H9 (cell line): ENCODE results near the gene TIMM10. TPM values are rescaled to one million over a fixed set of nuclear protein-coding genes. Genes with fewer than 3 reads are reported as not detected.

Experiments used
- DNase-seq: peaks from one replicate; pipeline ENCODE4 v3.0.0-alpha.2; 2017
- H2AFZ ChIP-seq: one replicate; pipeline ENCODE4 v1.6.1; 2013; ENCODE audit warnings: mild to moderate bottlenecking, low read length, control low read depth, moderate library complexity
- H2AK5ac ChIP-seq: 2 replicates; pipeline ENCODE4 v1.6.1; 2013; ENCODE audit warnings: low read length, control low read depth, mixed read lengths; ENCODE audit not compliant: insufficient read length
- H2BK120ac ChIP-seq: one replicate; pipeline ENCODE4 v1.6.1; 2013; ENCODE audit warnings: low read depth, mild to moderate bottlenecking, low read length, control low read depth, inconsistent platforms; ENCODE audit not compliant: poor library complexity, severe bottlenecking
- H2BK12ac ChIP-seq: 2 replicates; pipeline ENCODE4 v1.6.1; 2013; ENCODE audit warnings: low read length, control low read depth, mixed read lengths, low read depth; ENCODE audit not compliant: insufficient read length
- H2BK15ac ChIP-seq: 2 replicates; pipeline ENCODE4 v1.6.1; 2013; ENCODE audit warnings: low read depth, low read length, control low read depth
- H2BK20ac ChIP-seq: one replicate; pipeline ENCODE4 v1.6.1; 2013; ENCODE audit warnings: low read depth, mild to moderate bottlenecking, low read length, control low read depth, inconsistent platforms; ENCODE audit not compliant: poor library complexity, severe bottlenecking
- H2BK5ac ChIP-seq: 2 replicates; pipeline ENCODE4 v1.6.1; 2013; ENCODE audit warnings: low read length, control low read depth, mixed read lengths; ENCODE audit not compliant: insufficient read length
- H3K14ac ChIP-seq: 2 replicates; pipeline ENCODE4 v1.6.1; 2013; ENCODE audit warnings: low read length, control low read depth; ENCODE audit not compliant: insufficient read depth
- H3K18ac ChIP-seq: 2 replicates; pipeline ENCODE4 v1.6.1; 2013; ENCODE audit warnings: low read depth, mild to moderate bottlenecking, mixed read lengths, low read length, control low read depth; ENCODE audit not compliant: insufficient read length
- H3K23ac ChIP-seq: 2 replicates; pipeline ENCODE4 v1.6.1; 2013; ENCODE audit warnings: low read length, control low read depth, mixed read lengths, low read depth; ENCODE audit not compliant: insufficient read length
- H3K23me2 ChIP-seq: 2 replicates; pipeline ENCODE4 v1.6.1; 2013; ENCODE audit warnings: low read depth, mild to moderate bottlenecking, mixed read lengths, low read length, control low read depth; ENCODE audit not compliant: insufficient read length, poor library complexity, severe bottlenecking
- H3K27ac ChIP-seq: 2 replicates; pipeline ENCODE4 v1.5.1; 2013; ENCODE audit warnings: low read length, control low read depth, mixed read lengths, low read depth; ENCODE audit not compliant: insufficient read length
- H3K27me3 ChIP-seq: 2 replicates; pipeline ENCODE4 v1.6.1; 2013; ENCODE audit warnings: low read length, control low read depth, inconsistent platforms; ENCODE audit not compliant: insufficient read depth
- H3K4ac ChIP-seq: 2 replicates; pipeline ENCODE4 v1.6.1; 2013; ENCODE audit warnings: low read depth, mild to moderate bottlenecking, control low read depth, inconsistent platforms, low read length, moderate library complexity
- H3K4me1 ChIP-seq: 2 replicates; pipeline ENCODE4 v1.6.1; 2013; ENCODE audit warnings: low read length, control low read depth, inconsistent platforms; ENCODE audit not compliant: insufficient read depth
- H3K4me2 ChIP-seq: 2 replicates; pipeline ENCODE4 v1.6.1; 2013; ENCODE audit warnings: low read length, control low read depth, mixed read lengths; ENCODE audit not compliant: insufficient read length, insufficient read depth
- H3K56ac ChIP-seq: 2 replicates; pipeline ENCODE4 v1.6.1; 2013; ENCODE audit warnings: low read depth, mild to moderate bottlenecking, mixed read lengths, low read length, control low read depth; ENCODE audit not compliant: insufficient read length
- H3K79me1 ChIP-seq: 2 replicates; pipeline ENCODE4 v1.6.1; 2013; ENCODE audit warnings: low read depth, mild to moderate bottlenecking, moderate library complexity, low read length, control low read depth, inconsistent platforms; ENCODE audit not compliant: insufficient read depth, poor library complexity, severe bottlenecking
- H3K79me2 ChIP-seq: 2 replicates; pipeline ENCODE4 v1.6.1; 2013; ENCODE audit warnings: low read length, control low read depth, inconsistent platforms; ENCODE audit not compliant: insufficient read depth
- H3K9ac ChIP-seq: 2 replicates; pipeline ENCODE4 v1.6.1; 2013; ENCODE audit warnings: low read length, control low read depth, mixed read lengths; ENCODE audit not compliant: insufficient read length; ENCODE audit errors: extremely low read depth
- H3K9me3 ChIP-seq: one replicate; pipeline ENCODE4 v1.6.1; 2013; ENCODE audit warnings: low read depth, low read length, inconsistent platforms; ENCODE audit not compliant: control insufficient read depth
- H3T11ph ChIP-seq: one replicate; pipeline ENCODE4 v1.6.1; 2013; ENCODE audit warnings: mild to moderate bottlenecking, low read length, control low read depth, inconsistent platforms
- H4K20me1 ChIP-seq: one replicate; pipeline ENCODE4 v1.6.1; 2013; ENCODE audit not compliant: control insufficient read depth, insufficient read length, insufficient read depth
- H4K5ac ChIP-seq: 2 replicates; pipeline ENCODE4 v1.6.1; 2013; ENCODE audit warnings: low read depth, mild to moderate bottlenecking, mixed read lengths, low read length, control low read depth; ENCODE audit not compliant: insufficient read length
- H4K8ac ChIP-seq: replicated peaks from 2 replicates; pipeline ENCODE4 v1.6.1; 2013; ENCODE audit warnings: low read length, control low read depth, mixed read lengths, low read depth; ENCODE audit not compliant: insufficient read length
- H4K91ac ChIP-seq: 2 replicates; pipeline ENCODE4 v1.6.1; 2013; ENCODE audit warnings: low read depth, mild to moderate bottlenecking, moderate library complexity, mixed read lengths, low read length, control low read depth; ENCODE audit not compliant: insufficient read length
- H3K27ac Mint-ChIP-seq, 3 experiments: 2 replicates in 2 of 3; 3 replicates in 1 of 3; pipeline ENCODE4 v1.8.0; 2020 to 2021; ENCODE audit warnings: mixed read lengths in 3 of 3, mild to moderate bottlenecking in 1 of 3, moderate library complexity in 1 of 3
- H3K27me3 Mint-ChIP-seq: 2 replicates; pipeline ENCODE4 v1.8.0; 2021; ENCODE audit warnings: low read depth, mild to moderate bottlenecking, moderate library complexity, mixed read lengths
- H3K36me3 Mint-ChIP-seq, 3 experiments: 2 replicates in 2 of 3; 3 replicates in 1 of 3; pipeline ENCODE4 v1.8.0; 2020 to 2021; ENCODE audit warnings: low read depth in 3 of 3, mixed read lengths in 3 of 3; ENCODE audit not compliant: insufficient read depth in 1 of 3
- H3K4me1 Mint-ChIP-seq, 2 experiments: 2 replicates each; pipeline ENCODE4 v1.8.0; 2020; ENCODE audit warnings: mixed read lengths in 2 of 2
- H3K4me3 Mint-ChIP-seq, 2 experiments: 2 replicates in 1 of 2; 3 replicates in 1 of 2; pipeline ENCODE4 v1.8.0; 2020 to 2021; ENCODE audit warnings: mild to moderate bottlenecking in 2 of 2, mixed read lengths in 2 of 2, moderate library complexity in 1 of 2
- H3K9me3 Mint-ChIP-seq, 2 experiments: 2 replicates in 1 of 2; 3 replicates in 1 of 2; pipeline ENCODE4 v1.8.0; 2020; ENCODE audit warnings: mild to moderate bottlenecking in 2 of 2, mixed read lengths in 2 of 2, moderate library complexity in 1 of 2
- WGBS: extraction: QIAGEN DNeasy Blood & Tissue Kit; methylation state at CpG from one replicate; pipeline ENCODE4 v1.1.7; 2013; ENCODE audit warnings: missing lambda C conversion rate, low lambda C conversion rate, mixed read lengths; ENCODE audit not compliant: insufficient read length; ENCODE audit errors: extremely low coverage; 5-methylcytosine and 5-hydroxymethylcytosine counted together
- total RNA-seq: library from RNA; stranded (reverse); gene quantifications from 2 replicates; pipeline ENCODE4 v1.2.1, GENCODE V29; 2021
- TF ChIP-seq, protein P1 (sequence below): fragments of 200-600 bp; sonication (generic); conservative IDR thresholded peaks from 3 replicates; pipeline ENCODE4 v1.8.0; 2021; ENCODE audit warnings: antibody characterized with exemption, mild to moderate bottlenecking

TIMM10 gene
- total RNA-seq, 1 experiment from 2014 or later: 130 TPM

DNA sequence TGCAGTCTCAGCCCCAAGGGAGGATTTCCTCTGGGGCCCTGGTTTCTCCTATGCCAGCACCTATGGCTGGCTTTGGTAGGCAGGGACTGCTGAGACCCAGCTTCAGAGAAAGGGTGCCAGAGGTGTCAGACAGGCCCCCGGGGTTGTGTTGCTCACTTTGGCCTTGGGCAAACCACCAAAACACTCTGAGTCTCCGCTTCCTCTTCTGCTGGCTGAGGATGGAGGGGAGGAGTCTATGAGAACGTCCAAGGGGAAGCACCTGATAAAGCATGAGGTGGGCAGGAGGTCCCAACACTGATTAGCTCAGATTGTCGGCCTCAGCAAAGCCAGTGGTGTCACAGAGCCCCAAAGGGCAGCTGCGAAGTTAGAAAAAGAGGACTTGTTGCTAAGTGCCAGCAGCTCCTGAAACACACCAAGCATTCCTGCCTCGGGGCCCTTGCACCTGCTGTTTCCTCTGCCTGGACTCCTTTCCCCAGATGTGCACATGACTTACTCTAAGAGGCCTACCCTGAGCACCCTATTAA, 17.4 kb upstream of the TIMM10 start:
- Histone ChIP-seq H2BK12ac (no peak overlapping the region), H4K5ac (no peak overlapping the region), H3K4me1 (peaks cover 3% of the 10 kb centered on the region; the same call in 1 of the 2 replicates), H3K56ac (no peak overlapping the region), H3K23me2 (no peaks in the 10 kb centered on the region), H2BK20ac (no peak overlapping the region), H3K27ac (no peak overlapping the region), H3K79me1 (no peaks in the 10 kb centered on the region), H2BK15ac (no peak overlapping the region), H4K91ac (no peak overlapping the region), H3K79me2 (no peaks in the 10 kb centered on the region), H3K23ac (no peak overlapping the region), H3K9ac (no peak overlapping the region), H2AFZ (no peak overlapping the region), H3K4me2 (no peak overlapping the region), H2BK5ac (no peak overlapping the region), H3T11ph (no peak overlapping the region), H3K18ac (no peak overlapping the region), H4K8ac (no peak overlapping the region), H2AK5ac (no peak overlapping the region), H3K27me3 (no peaks in the 10 kb centered on the region), H3K14ac (no peak overlapping the region), H2BK120ac (no peak overlapping the region), H3K4ac (no peak overlapping the region), H4K20me1 (no peaks in the 10 kb centered on the region), H3K9me3 (no peaks in the 10 kb centered on the region)
- H3K27me3 Mint-ChIP-seq: peaks cover 13% of the 10 kb centered on the region
- H3K4me1 Mint-ChIP-seq: peaks cover 15 to 32% of the 10 kb centered on the region in 2 experiments
- peaks cover 3 to 24% (median 15%) of the 10 kb centered on the region in 3 experiments; a peak in 6 of 7 replicates for H3K36me3 Mint-ChIP-seq
- H3K4me3 Mint-ChIP-seq: no peak overlapping the region
- WGBS: no CpG with 5 or more reads among the region's 6 CpGs
- TF ChIP-seq, protein P1, sequence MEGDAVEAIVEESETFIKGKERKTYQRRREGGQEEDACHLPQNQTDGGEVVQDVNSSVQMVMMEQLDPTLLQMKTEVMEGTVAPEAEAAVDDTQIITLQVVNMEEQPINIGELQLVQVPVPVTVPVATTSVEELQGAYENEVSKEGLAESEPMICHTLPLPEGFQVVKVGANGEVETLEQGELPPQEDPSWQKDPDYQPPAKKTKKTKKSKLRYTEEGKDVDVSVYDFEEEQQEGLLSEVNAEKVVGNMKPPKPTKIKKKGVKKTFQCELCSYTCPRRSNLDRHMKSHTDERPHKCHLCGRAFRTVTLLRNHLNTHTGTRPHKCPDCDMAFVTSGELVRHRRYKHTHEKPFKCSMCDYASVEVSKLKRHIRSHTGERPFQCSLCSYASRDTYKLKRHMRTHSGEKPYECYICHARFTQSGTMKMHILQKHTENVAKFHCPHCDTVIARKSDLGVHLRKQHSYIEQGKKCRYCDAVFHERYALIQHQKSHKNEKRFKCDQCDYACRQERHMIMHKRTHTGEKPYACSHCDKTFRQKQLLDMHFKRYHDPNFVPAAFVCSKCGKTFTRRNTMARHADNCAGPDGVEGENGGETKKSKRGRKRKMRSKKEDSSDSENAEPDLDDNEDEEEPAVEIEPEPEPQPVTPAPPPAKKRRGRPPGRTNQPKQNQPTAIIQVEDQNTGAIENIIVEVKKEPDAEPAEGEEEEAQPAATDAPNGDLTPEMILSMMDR: no peak
- no peak for DNase-seq
- H3K9me3 Mint-ChIP-seq: no peaks in the 10 kb centered on the region
- no peak overlapping the region for H3K27ac Mint-ChIP-seq
